Measurements from ENCODE around the gene SLC2A4RG. TPM values are rescaled to one million over a fixed set of nuclear protein-coding genes. Genes with fewer than 3 reads are reported as not detected.

SLC2A4RG gene
- total RNA-seq, 4 donors from 2014 or later = 36.5 to 98.7 (median 59.9) TPM

DNA sequence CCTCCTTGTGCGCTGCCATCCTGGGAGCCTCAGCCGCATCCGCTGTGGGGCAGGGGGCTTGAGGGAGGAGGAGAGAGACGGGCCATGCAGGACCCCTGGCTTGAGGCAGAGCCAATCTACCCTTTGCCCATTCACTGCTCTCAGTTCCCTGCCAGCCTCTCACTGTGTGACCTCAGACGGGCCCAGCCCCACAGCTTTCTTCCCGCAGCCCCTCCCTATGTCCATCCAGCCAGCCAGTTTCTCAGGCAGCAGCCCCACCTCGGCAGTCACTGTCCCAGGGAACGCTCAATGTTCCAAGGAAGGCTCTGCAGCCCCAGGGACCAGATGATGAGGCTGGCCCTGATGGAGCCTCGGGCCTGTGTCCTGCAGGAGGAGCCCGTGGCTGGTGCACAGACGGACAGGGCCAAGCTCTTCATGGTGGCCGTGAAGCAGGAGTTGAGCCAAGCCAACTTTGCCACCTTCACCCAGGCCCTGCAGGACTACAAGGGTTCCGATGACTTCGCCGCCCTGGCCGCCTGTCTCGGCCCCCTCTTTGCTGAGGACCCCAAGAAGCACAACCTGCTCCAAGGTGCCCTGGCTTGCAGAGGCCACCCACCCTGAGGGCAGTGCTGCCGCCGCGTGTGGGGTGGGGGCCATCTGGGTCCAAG is 47.0 kb upstream of the SLC2A4RG start:
- no peaks in the 10 kb centered on the region for H3K27me3 ChIP-seq
- peak; percentile 34 for ATAC-seq
- TF ChIP-seq POLR2A (IDR thresholded peaks at IDR 0.05) (peak in 1 of 2 donors; percentile 12), CTCF (IDR thresholded peaks at IDR 0.05) (no peak)
- no peak overlapping the region for H3K4me3 ChIP-seq
- peak overlapping the region in 3 of 4 donors; percentile 27 to 70 (median 38) for H3K27ac ChIP-seq
- H3K9me3 ChIP-seq = no peaks in the 10 kb centered on the region
- peaks cover 0 to 40% (median 25%) of the 10 kb centered on the region in 3 donors for H3K4me1 ChIP-seq
- 49% methylated on average over 3 of the region's 20 CpGs; no CpG with 5 or more reads in 1 of the 2 donors for WGBS, 2 donors (ENCODE audit: low coverage in 1 of 2)
- H3K36me3 ChIP-seq = peaks cover 0 to 30% of the 10 kb centered on the region in 2 donors

DNA sequence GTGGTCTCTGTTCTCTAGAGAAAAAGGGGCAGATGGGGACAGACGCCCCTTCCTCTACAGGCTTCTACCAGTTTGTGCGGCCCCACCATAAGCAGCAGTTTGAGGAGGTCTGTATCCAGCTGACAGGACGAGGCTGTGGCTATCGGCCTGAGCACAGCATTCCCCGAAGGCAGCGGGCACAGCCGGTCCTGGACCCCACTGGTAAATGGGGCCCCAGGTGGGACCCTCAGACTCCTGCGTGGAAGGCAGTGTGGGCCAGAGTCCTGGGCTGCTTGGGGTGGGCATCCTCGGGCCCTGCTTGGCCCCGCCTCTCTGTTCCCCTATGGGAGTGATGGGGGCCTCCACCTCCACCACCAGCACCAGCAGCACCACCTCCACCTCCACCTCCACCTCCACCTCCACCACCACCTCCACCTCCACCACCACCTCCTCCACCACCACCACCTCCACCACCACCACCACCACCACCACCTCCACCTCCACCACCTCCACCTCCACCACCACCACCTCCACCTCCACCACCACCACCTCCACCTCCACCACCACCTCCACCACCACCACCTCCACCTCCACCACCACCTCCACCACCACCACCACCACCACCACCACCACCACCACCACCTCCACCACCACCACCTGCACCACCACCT is 46.4 kb upstream of the SLC2A4RG start:
- WGBS, 2 donors (ENCODE audit: low coverage in 1 of 2) = no CpG with 5 or more reads among the region's 10 CpGs
- peaks cover 0 to 36% of the 10 kb centered on the region in 2 donors for H3K36me3 ChIP-seq
- no peak for ATAC-seq

DNA sequence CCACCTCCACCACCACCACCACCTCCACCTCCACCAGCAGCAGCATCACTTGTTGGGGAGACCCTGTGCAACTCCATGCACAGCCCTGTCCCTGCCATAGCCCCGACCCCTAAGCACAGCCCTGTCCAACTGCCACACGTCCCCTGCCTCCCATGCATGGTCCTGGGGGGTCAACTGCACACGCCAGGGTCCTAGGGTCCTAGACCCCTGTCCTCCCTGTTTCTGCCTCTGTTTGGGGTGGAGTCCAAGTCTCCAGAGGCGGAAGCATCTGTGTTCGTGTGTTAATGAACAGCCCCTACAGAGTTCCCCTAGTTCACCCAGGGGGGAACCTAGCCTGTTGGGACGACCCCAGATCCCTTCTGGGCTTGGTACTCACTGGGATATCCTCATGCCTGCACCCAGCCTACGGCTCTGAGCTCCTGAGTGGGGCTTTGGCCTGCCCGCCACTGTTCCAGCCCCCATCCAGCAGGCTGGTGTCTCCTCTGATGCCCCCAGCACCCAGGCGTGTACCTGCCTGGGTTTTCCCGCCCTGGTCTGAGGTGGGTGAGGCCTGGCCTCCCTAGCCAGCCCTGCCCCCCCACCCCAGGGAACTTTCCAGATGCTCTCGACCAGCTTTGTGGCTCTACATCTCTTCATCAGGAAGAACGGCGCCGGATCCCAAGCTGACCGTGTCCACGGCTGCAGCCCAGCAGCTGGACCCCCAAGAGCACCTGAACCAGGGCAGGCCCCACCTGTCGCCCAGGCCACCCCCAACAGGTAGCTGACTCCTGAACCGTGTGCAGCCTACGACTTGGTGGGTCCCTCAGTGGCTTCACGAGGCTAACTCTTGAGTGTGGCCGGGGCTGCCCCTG is 45.6 kb upstream of the SLC2A4RG start:
- peaks cover 0 to 36% of the 10 kb centered on the region in 2 donors for H3K36me3 ChIP-seq
- H3K27ac ChIP-seq = no peak overlapping the region
- no peak for ATAC-seq
- 90 to 100% methylated on average over 1 to 2 of the region's 21 CpGs for WGBS, 2 donors (ENCODE audit: low coverage in 1 of 2)
- no peak overlapping the region for H3K4me3 ChIP-seq
- TF ChIP-seq POLR2A (IDR thresholded peaks at IDR 0.05) = no peak
- TF ChIP-seq POLR2AphosphoS5 (IDR thresholded peaks at IDR 0.05) = no peak
- TF ChIP-seq EP300 (IDR thresholded peaks at IDR 0.05) = no peak
- TF ChIP-seq CTCF (IDR thresholded peaks at IDR 0.05) = no peak
- peaks cover 0 to 40% (median 24%) of the 10 kb centered on the region in 3 donors for H3K4me1 ChIP-seq
- no peaks in the 10 kb centered on the region for H3K27me3 ChIP-seq
- H3K9me3 ChIP-seq = no peaks in the 10 kb centered on the region

More for the DNA sequence above, 46.4 kb upstream of the SLC2A4RG start:
- TF ChIP-seq CTCF (IDR thresholded peaks at IDR 0.05) (no peak), POLR2A (IDR thresholded peaks at IDR 0.05) (no peak), EP300 (IDR thresholded peaks at IDR 0.05) (no peak), POLR2AphosphoS5 (IDR thresholded peaks at IDR 0.05) (no peak)
- Histone ChIP-seq H3K4me3 (no peak overlapping the region), H3K27ac (peak overlapping the region in 1 of 4 donors; percentile 27), H3K27me3 (no peaks in the 10 kb centered on the region), H3K9me3 (no peaks in the 10 kb centered on the region), H3K4me1 (peaks cover 0 to 40% (median 22%) of the 10 kb centered on the region in 3 donors)

DNA sequence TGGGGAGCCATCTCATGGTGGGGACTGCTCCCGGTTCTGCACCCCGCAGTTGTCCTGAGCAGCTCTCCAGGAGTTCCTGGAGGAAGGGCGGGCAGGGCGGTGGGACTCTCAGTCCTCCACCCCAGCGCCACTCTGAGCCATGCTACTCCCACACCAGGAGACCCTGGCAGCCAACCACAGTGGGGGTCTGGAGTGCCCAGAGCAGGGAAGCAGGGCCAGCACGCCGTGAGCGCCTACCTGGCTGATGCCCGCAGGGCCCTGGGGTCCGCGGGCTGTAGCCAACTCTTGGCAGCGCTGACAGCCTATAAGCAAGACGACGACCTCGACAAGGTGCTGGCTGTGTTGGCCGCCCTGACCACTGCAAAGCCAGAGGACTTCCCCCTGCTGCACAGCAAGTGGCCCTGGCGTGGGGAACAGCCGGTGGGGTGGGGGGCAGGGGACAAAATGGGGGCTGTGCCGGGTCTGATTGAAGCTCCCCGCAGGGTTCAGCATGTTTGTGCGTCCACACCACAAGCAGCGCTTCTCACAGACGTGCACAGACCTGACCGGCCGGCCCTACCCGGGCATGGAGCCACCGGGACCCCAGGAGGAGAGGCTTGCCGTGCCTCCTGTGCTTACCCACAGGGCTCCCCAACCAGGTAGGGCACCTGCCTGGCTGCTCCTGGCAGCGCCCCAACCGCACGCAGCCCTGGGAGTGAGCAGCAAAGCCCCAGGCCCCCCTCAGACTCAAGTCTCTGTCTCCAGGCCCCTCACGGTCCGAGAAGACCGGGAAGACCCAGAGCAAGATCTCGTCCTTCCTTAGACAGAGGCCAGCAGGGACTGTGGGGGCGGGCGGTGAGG is 44.8 kb upstream of the SLC2A4RG start:
- TF ChIP-seq POLR2A (IDR thresholded peaks at IDR 0.05) (no peak), POLR2AphosphoS5 (IDR thresholded peaks at IDR 0.05) (no peak), CTCF (IDR thresholded peaks at IDR 0.05) (no peak), EP300 (IDR thresholded peaks at IDR 0.05) (no peak)
- Histone ChIP-seq H3K27me3 (no peaks in the 10 kb centered on the region), H3K4me3 (no peak overlapping the region), H3K9me3 (no peaks in the 10 kb centered on the region), H3K36me3 (peaks cover 0 to 40% of the 10 kb centered on the region in 2 donors), H3K4me1 (peaks cover 0 to 42% (median 33%) of the 10 kb centered on the region in 3 donors), H3K27ac (no peak overlapping the region)
- 100% methylated on average over 3 of the region's 37 CpGs; no CpG with 5 or more reads in 1 of the 2 donors for WGBS, 2 donors (ENCODE audit: low coverage in 1 of 2)
- ATAC-seq = no peak
